IMR-90 (cell line): ENCODE measurements around the gene VCP. TPM values are rescaled to one million over a fixed set of nuclear protein-coding genes. Genes with fewer than 3 reads are reported as not detected.

ENCODE experiments used
- ATAC-seq: fragments of 200-7000 bp; cut with Tn5 transposase; 2 replicates; pipeline ENCODE4 v1.9.1; 2020; ENCODE audit warnings: low read depth, mild to moderate bottlenecking, moderate library complexity
- BruUV-seq: library from RNA; stranded (reverse); fragments of 400-500 nt; replicated peaks from 2 replicates; lab custom pipeline; 2021; lab: Mats Ljungman, UMichigan
- CTCF ChIA-PET: fragments of 300-600 bp; formaldehyde crosslinking; extraction: SDS; loops from one replicate; lab custom pipeline; 2021; ENCODE audit warnings: antibody characterized with exemption; lab: Yijun Ruan, JAX
- POLR2A ChIA-PET: fragments of 300-600 bp; sonication (Branson Sonifier 250); formaldehyde crosslinking; loops from one replicate; lab custom pipeline; 2022; ENCODE audit warnings: antibody characterized with exemption; ENCODE audit not compliant: unreplicated experiment; lab: Charles Lee
- DNase-seq: peaks from one replicate; pipeline ENCODE4 v3.0.0; 2013
- H2AFZ ChIP-seq: replicated peaks from 2 replicates; pipeline ENCODE3; 2013; ENCODE audit warnings: low read length, mild to moderate bottlenecking; ENCODE audit not compliant: poor library complexity
- H2AK5ac ChIP-seq: 2 replicates; pipeline ENCODE4 v1.6.1; 2013; ENCODE audit warnings: low read depth, low read length, inconsistent platforms
- H2AK9ac ChIP-seq: replicated peaks from 2 replicates; pipeline ENCODE3; 2013; ENCODE audit warnings: mild to moderate bottlenecking, low read depth, low read length, moderate library complexity; ENCODE audit not compliant: poor library complexity
- H2BK120ac ChIP-seq: 2 replicates; pipeline ENCODE4 v1.6.1; 2013; ENCODE audit warnings: low read depth, low read length, inconsistent platforms
- H2BK15ac ChIP-seq: 3 replicates; pipeline ENCODE4 v1.6.1; 2013; ENCODE audit warnings: low read depth, low read length, inconsistent platforms
- H2BK20ac ChIP-seq: 2 replicates; pipeline ENCODE4 v1.6.1; 2013; ENCODE audit warnings: low read depth, mild to moderate bottlenecking, inconsistent platforms, low read length, moderate library complexity
- H2BK5ac ChIP-seq: 2 replicates; pipeline ENCODE4 v1.6.1; 2013; ENCODE audit warnings: mild to moderate bottlenecking, low read depth, low read length, inconsistent platforms; ENCODE audit not compliant: poor library complexity, severe bottlenecking
- H3K14ac ChIP-seq: replicated peaks from 2 replicates; pipeline ENCODE4 v1.6.1; 2013; ENCODE audit warnings: low read depth, low read length, inconsistent platforms
- H3K18ac ChIP-seq: 2 replicates; pipeline ENCODE4 v1.6.1; 2013; ENCODE audit warnings: low read depth, low read length, control low read depth
- H3K23ac ChIP-seq: 2 replicates; pipeline ENCODE4 v1.6.1; 2013; ENCODE audit warnings: low read depth, low read length, inconsistent platforms
- H3K27ac ChIP-seq: 2 replicates; pipeline ENCODE4 v1.5.1; 2013; ENCODE audit warnings: mild to moderate bottlenecking, control low read depth, low read length; ENCODE audit not compliant: insufficient read depth
- H3K27me3 ChIP-seq: 2 replicates; pipeline ENCODE4 v1.6.1; 2013; ENCODE audit warnings: low read length; ENCODE audit not compliant: control insufficient read depth, insufficient read depth
- H3K36me3 ChIP-seq: 2 replicates; pipeline ENCODE4 v1.6.1; 2013; ENCODE audit warnings: low read length, mixed read lengths; ENCODE audit not compliant: control insufficient read depth, insufficient read depth
- H3K4ac ChIP-seq: 2 replicates; pipeline ENCODE4 v1.6.1; 2013; ENCODE audit warnings: low read depth, low read length, inconsistent platforms
- H3K4me1 ChIP-seq: 2 replicates; pipeline ENCODE4 v1.6.1; 2013; ENCODE audit warnings: low read length, mixed read lengths; ENCODE audit not compliant: control insufficient read depth, insufficient read depth
- H3K4me2 ChIP-seq: 2 replicates; pipeline ENCODE4 v1.6.1; 2013; ENCODE audit warnings: low read depth, mild to moderate bottlenecking, control low read depth, low read length, moderate library complexity
- H3K4me3 ChIP-seq: 2 replicates; pipeline ENCODE4 v1.5.1; 2013; ENCODE audit warnings: low read depth, mild to moderate bottlenecking, control low read depth, low read length, moderate library complexity; ENCODE audit not compliant: insufficient read depth
- H3K56ac ChIP-seq: 2 replicates; pipeline ENCODE4 v1.6.1; 2013; ENCODE audit warnings: low read length, inconsistent platforms; ENCODE audit not compliant: insufficient read depth; ENCODE audit errors: extremely low read depth
- H3K79me1 ChIP-seq, 2 experiments: 2 replicates each; pipeline ENCODE4 v1.6.1; 2013; ENCODE audit warnings: low read length in 2 of 2, inconsistent platforms in 1 of 2, low read depth in 1 of 2
- H3K9ac ChIP-seq: 2 replicates; pipeline ENCODE4 v1.6.1; 2013; ENCODE audit warnings: low read depth, low read length, control low read depth
- H3K9me1 ChIP-seq: 2 replicates; pipeline ENCODE4 v1.6.1; 2013; ENCODE audit warnings: low read length, inconsistent platforms; ENCODE audit not compliant: insufficient read depth
- H3K9me3 ChIP-seq: 2 replicates; pipeline ENCODE4 v1.6.1; 2013; ENCODE audit warnings: low read length; ENCODE audit not compliant: control insufficient read depth, insufficient read depth
- H4K20me1 ChIP-seq: 2 replicates; pipeline ENCODE4 v1.6.1; 2013; ENCODE audit warnings: low read length, inconsistent platforms; ENCODE audit not compliant: insufficient read depth
- H4K5ac ChIP-seq: 2 replicates; pipeline ENCODE4 v1.6.1; 2013; ENCODE audit warnings: mild to moderate bottlenecking, low read depth, low read length, control low read depth
- H4K8ac ChIP-seq, 2 experiments: 2 replicates each; pipeline ENCODE4 v1.6.1; 2013; ENCODE audit warnings: low read depth in 2 of 2, low read length in 2 of 2, control low read depth in 1 of 2, inconsistent platforms in 1 of 2
- H4K91ac ChIP-seq: 2 replicates; pipeline ENCODE4 v1.6.1; 2013; ENCODE audit warnings: low read depth, low read length, inconsistent platforms; ENCODE audit not compliant: insufficient read depth
- FOS ChIP-seq: fragments of 150-350 bp; IDR thresholded peaks from 2 replicates; pipeline ENCODE4 v1.6.1; 2016; ENCODE audit warnings: low read depth, low read length
- POLR2A ChIP-seq: IDR thresholded peaks from 2 replicates; pipeline ENCODE4 v1.6.1; 2012; ENCODE audit warnings: mild to moderate bottlenecking, low read depth, low read length
- SMC3 ChIP-seq: fragments of 150-350 bp; IDR thresholded peaks from 2 replicates; pipeline ENCODE4 v1.6.1; 2016; ENCODE audit warnings: low read depth, mild to moderate bottlenecking, antibody characterized with exemption, low read length, moderate library complexity
- WGBS, 2 experiments: methylation state at CpG; one replicate each; pipeline versions ENCODE4 v1.1.5 to v1.1.7; 2013; ENCODE audit warnings: missing lambda C conversion rate in 2 of 2; ENCODE audit not compliant: insufficient read length in 1 of 2; ENCODE audit errors: extremely low coverage in 2 of 2; 5-methylcytosine and 5-hydroxymethylcytosine counted together
- dilution Hi-C: fragments of 300-500 bp; cut with HindIII; formaldehyde crosslinking; loops from one replicate; pipeline ENCODE4 v1.14.3; 2018; ENCODE audit warnings: low sequenced_read_pairs; ENCODE audit not compliant: unreplicated experiment
- in situ Hi-C: fragments of 300-500 bp; cut with MboI; formaldehyde crosslinking; loops from 3 replicates; pipeline ENCODE4 v1.14.3; 2019; ENCODE audit warnings: low sequenced_read_pairs, inconsistent platforms, mixed read lengths
- intact Hi-C: fragments of 100-400 bp; cut with micrococcal nuclease; formaldehyde crosslinking; loops from 2 replicates; pipeline ENCODE4 v1.10.0; 2022
- polyA plus RNA-seq, 3 experiments: library from polyadenylated mRNA; depleted of rRNA; stranded (reverse); fragments of >200 nt; gene quantifications; 2 replicates each; pipeline ENCODE4 v1.2.3, GENCODE V29; 2012; ENCODE audit warnings: low replicate concordance in 1 of 3
- total RNA-seq: library from RNA; depleted of rRNA; stranded (reverse); fragments of >200 nt; gene quantifications from 2 replicates; pipeline ENCODE4 v1.2.3, GENCODE V29; 2012
- TF ChIP-seq, protein P1 (sequence below): conservative IDR thresholded peaks from 2 replicates; pipeline ENCODE4 v1.5.1; 2012; ENCODE audit warnings: mild to moderate bottlenecking, low read depth, low read length, improper control_type of control experiment
- TF ChIP-seq, protein P2 (sequence below): fragments of 150-350 bp; IDR thresholded peaks from 2 replicates; pipeline ENCODE4 v1.6.1; 2017; ENCODE audit warnings: mild to moderate bottlenecking, antibody characterized with exemption, low read length, low read depth

The VCP gene
- total and polyA plus RNA-seq, 2 of the 4 experiments (the other 2 are of a cell fraction): 292 to 516 TPM

DNA sequence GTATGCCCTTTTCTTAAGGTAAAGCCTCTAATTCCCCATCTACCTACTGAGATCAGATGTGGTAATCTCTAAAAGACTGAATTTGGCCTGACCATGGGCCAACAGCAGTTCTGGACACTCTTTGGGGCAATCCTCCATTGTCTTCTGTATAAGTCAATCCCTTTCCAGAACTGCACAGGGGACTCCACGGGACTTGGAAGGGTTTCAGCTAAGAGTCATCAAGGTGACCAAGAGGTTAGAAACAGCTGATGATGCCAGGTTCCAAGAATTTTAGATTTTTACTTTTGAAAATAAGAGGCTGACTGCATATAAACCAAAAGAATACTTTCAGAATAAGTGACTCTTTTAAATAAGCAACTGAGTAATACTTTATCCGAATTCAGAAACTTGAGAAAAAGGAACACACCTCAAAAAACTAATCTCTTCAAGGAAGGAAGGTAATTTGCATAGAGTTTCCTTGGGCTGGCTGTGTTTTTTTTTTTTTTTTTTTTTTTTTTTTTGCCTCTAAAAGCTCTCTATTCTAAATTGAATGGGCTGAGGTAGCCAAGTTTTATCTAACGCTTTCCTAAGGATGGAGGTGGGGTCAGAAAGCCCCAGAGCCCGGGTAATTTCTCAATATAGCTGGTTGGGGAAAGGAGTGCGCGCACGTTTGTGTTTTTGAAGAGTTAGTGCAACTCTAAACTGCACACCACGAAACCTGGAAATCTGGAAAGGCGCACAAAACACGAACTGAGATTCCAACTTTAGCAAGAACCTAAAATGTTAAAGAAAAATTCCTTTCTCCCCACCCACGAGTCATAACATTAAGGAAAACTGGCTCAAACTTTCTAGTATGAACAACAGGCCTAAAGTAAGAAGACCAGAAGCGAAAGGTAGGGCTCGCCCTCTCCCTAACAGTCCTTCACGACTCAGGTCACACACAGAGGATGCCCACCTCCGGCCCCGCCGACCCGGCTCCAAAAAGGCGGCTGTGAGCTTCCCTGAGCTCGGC, 1.3 kb downstream of the VCP start:
- peak overlapping the region; percentile 11; the same call in 1 of the 2 replicates for H4K5ac ChIP-seq
- H4K20me1 ChIP-seq: peaks cover 61% of the 10 kb centered on the region
- ATAC-seq (no peak), DNase-seq (peak; percentile 46)
- H3K27ac ChIP-seq: peak overlapping the region; percentile 91
- H3K9ac ChIP-seq: peak overlapping the region; percentile 82
- H3K79me1 ChIP-seq: peaks cover 8 to 60% of the 10 kb centered on the region in 2 experiments
- peak overlapping the region; percentile 90 for H3K23ac ChIP-seq
- peaks cover 20% of the 10 kb centered on the region for H3K36me3 ChIP-seq
- no peak overlapping the region; the same call in 1 of the 2 replicates for H2BK120ac ChIP-seq
- ChIA-PET POLR2A (interaction anchor here (0.6 to 1.0 kb wide), 6 partner anchors 8 to 151 kb away, joined by 4 to 17 read pairs (median 16); partner anchors contain the start of genes FANCG and STOML2), CTCF (interaction anchor here (1.1 to 1.4 kb wide), 2 partner anchors 20 to 172 kb away, joined by 3 to 4 read pairs; no protein-coding TSS in a partner anchor)
- peak overlapping the region; percentile 86 for H2BK5ac ChIP-seq
- intact Hi-C loops: loop anchor here (2.0 to 10.0 kb wide), 2 partner anchors 76 to 306 kb away; no protein-coding TSS in a partner anchor
- H3K4me2 ChIP-seq: peak overlapping the region; percentile 97
- H3K4me3 ChIP-seq: peak overlapping the region; percentile 70
- H4K8ac ChIP-seq: peak overlapping the region; percentile 43 to 46; a peak in 2 of 4 replicates
- H3K18ac ChIP-seq: peak overlapping the region; percentile 28; the same call in 1 of the 2 replicates
- peak overlapping the region; percentile 80 for H3K14ac ChIP-seq
- H2AFZ ChIP-seq: peak overlapping the region; percentile 91
- TSS peak; percentile 50 for BruUV-seq
- in situ Hi-C loops: no loop called here
- no peaks in the 10 kb centered on the region for H3K9me3 ChIP-seq
- peak overlapping the region; percentile 86 for H3K4ac ChIP-seq
- WGBS, 2 experiments: 3% methylated on average over 6 of the region's 20 CpGs; no CpG with 5 or more reads in 1 of the 2 experiments
- no peak for TF ChIP-seq FOS
- TF ChIP-seq, protein P1, sequence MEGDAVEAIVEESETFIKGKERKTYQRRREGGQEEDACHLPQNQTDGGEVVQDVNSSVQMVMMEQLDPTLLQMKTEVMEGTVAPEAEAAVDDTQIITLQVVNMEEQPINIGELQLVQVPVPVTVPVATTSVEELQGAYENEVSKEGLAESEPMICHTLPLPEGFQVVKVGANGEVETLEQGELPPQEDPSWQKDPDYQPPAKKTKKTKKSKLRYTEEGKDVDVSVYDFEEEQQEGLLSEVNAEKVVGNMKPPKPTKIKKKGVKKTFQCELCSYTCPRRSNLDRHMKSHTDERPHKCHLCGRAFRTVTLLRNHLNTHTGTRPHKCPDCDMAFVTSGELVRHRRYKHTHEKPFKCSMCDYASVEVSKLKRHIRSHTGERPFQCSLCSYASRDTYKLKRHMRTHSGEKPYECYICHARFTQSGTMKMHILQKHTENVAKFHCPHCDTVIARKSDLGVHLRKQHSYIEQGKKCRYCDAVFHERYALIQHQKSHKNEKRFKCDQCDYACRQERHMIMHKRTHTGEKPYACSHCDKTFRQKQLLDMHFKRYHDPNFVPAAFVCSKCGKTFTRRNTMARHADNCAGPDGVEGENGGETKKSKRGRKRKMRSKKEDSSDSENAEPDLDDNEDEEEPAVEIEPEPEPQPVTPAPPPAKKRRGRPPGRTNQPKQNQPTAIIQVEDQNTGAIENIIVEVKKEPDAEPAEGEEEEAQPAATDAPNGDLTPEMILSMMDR: no peak
- TF ChIP-seq SMC3: no peak
- TF ChIP-seq POLR2A: no peak
- TF ChIP-seq, protein P2, sequence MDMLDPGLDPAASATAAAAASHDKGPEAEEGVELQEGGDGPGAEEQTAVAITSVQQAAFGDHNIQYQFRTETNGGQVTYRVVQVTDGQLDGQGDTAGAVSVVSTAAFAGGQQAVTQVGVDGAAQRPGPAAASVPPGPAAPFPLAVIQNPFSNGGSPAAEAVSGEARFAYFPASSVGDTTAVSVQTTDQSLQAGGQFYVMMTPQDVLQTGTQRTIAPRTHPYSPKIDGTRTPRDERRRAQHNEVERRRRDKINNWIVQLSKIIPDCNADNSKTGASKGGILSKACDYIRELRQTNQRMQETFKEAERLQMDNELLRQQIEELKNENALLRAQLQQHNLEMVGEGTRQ: no peak
- no peak overlapping the region for H4K91ac ChIP-seq
- dilution Hi-C loops: no loop called here
- peak overlapping the region; percentile 97 for H2AK9ac ChIP-seq
- H3K27me3 ChIP-seq: no peaks in the 10 kb centered on the region
- H2BK15ac ChIP-seq: no peak overlapping the region
- H3K56ac ChIP-seq: peak overlapping the region; percentile 80
- H2BK20ac ChIP-seq: no peak overlapping the region
- peak overlapping the region; percentile 66 for H2AK5ac ChIP-seq
- peaks cover 30% of the 10 kb centered on the region for H3K9me1 ChIP-seq
- H3K4me1 ChIP-seq: peaks cover 12% of the 10 kb centered on the region
